Sigmoid colon (tissue), 7 donors: ENCODE measurements around the gene USH2A. TPM values are rescaled to one million over a fixed set of nuclear protein-coding genes. Genes with fewer than 3 reads are reported as not detected.

ENCODE experiments used
- DNase-seq: peaks from one replicate; pipeline ENCODE4 v3.0.0-alpha.2; 2019
- H3K27ac ChIP-seq, 4 donors: fragments of 200-600 bp; sonication (generic); one replicate each; pipeline ENCODE4 v1.5.1; 2016 to 2019; ENCODE audit warnings: mild to moderate bottlenecking in 1 of 4
- H3K27me3 ChIP-seq, 3 donors: fragments of 200-600 bp; sonication (generic); one replicate each; pipeline ENCODE4 v1.5.1; 2019; ENCODE audit warnings: mild to moderate bottlenecking in 1 of 3
- H3K36me3 ChIP-seq, 4 donors: fragments of 200-600 bp; sonication (generic); one replicate each; pipeline ENCODE4 v1.5.1; 2016 to 2019
- H3K4me1 ChIP-seq, 4 donors: fragments of 200-600 bp; sonication (generic); one replicate each; pipeline ENCODE4 v1.5.1; 2017 to 2019
- H3K4me3 ChIP-seq, 4 donors: fragments of 200-600 bp; sonication (generic); one replicate each; pipeline ENCODE4 v1.5.1; 2017 to 2019; ENCODE audit warnings: mild to moderate bottlenecking in 2 of 4, moderate library complexity in 1 of 4
- H3K9me3 ChIP-seq, 4 donors: fragments of 200-600 bp in 3 of 4; sonication (generic) in 3 of 4; one replicate each; pipeline versions ENCODE4 v1.5.1 to v1.6.1; 2013 to 2019
- EP300 ChIP-seq, 4 donors: sonication (generic); formaldehyde crosslinking; IDR thresholded peaks; one replicate each; pipeline ENCODE4 v1.6.1; 2017; ENCODE audit warnings: antibody characterized with exemption in 4 of 4
- POLR2A ChIP-seq, 2 donors: fragments of 450-650 bp; IDR thresholded peaks; one replicate each; pipeline ENCODE4 v1.6.1; 2016; ENCODE audit warnings: antibody characterized with exemption in 2 of 2, mild to moderate bottlenecking in 2 of 2, moderate library complexity in 2 of 2
- POLR2AphosphoS5 ChIP-seq, 4 donors: sonication (generic); formaldehyde crosslinking; IDR thresholded peaks; one replicate each; pipeline ENCODE4 v1.6.1; 2017; ENCODE audit warnings: antibody characterized with exemption in 4 of 4
- WGBS, 2 donors: extraction: QIAGEN DNeasy Blood & Tissue Kit; methylation state at CpG; one replicate each; pipeline ENCODE4 v1.1.7; 2013; 5-methylcytosine and 5-hydroxymethylcytosine counted together
- intact Hi-C: fragments of 100-400 bp; cut with DNase I; formaldehyde crosslinking; loops from one replicate; pipeline ENCODE4 v1.15.1; 2023
- polyA plus RNA-seq, 3 donors: library from polyadenylated mRNA; stranded (reverse); fragments of 200-250 nt; gene quantifications; one replicate each; pipeline ENCODE4 v1.2.3, GENCODE V29; 2013
- total RNA-seq, 4 donors: library from RNA; depleted of rRNA; stranded (reverse); fragments of >200 nt; gene quantifications; one replicate each; pipeline ENCODE4 v1.1.0, GENCODE V29; 2016
- TF ChIP-seq, protein P1 (sequence below), 4 experiments: fragments of 450-650 bp in 3 of 4; fragments of 200-600 bp in 1 of 4; IDR thresholded peaks; one replicate each; pipeline ENCODE4 v1.5.1; 2016 to 2019; ENCODE audit warnings: antibody characterized with exemption in 4 of 4, mild to moderate bottlenecking in 3 of 4, moderate library complexity in 2 of 4
- donor health status: healthy with polysubstance abuse.
- donor health status: Bipolar disorder and iron deficiency.
- donor health status: healthy.

USH2A gene
- total and polyA plus RNA-seq, 7 donors: under 0.01 TPM; not detected in 6

DNA sequence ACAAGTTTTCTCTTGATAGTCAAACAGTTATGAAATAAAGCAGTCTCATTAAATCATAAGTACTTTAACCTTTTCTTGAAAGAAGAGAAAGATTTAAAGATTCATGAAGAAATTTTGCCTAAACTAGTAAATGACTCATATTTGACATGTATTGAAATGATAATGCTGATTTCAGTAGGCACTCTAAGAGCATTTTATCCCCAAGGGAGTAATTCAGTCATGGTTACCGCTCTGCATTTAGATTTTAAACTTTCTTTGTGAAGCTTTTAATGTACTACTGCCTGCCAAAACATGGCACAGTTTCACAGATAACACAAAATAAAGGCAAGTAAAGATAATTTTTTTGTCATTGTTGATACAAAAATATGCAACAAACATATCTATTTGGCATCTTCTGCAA is 6.8 kb downstream of the USH2A start:
- Histone ChIP-seq H3K9me3 (no peaks in the 10 kb centered on the region), H3K4me3 (no peak overlapping the region), H3K36me3 (no peaks in the 10 kb centered on the region), H3K27me3 (no peaks in the 10 kb centered on the region), H3K27ac (no peak overlapping the region), H3K4me1 (no peaks in the 10 kb centered on the region)
- intact Hi-C loops: no loop called here
- TF ChIP-seq POLR2AphosphoS5 (IDR thresholded peaks at IDR 0.05) (no peak), POLR2A (IDR thresholded peaks at IDR 0.05) (no peak), EP300 (IDR thresholded peaks at IDR 0.05) (no peak)
- TF ChIP-seq, protein P1, sequence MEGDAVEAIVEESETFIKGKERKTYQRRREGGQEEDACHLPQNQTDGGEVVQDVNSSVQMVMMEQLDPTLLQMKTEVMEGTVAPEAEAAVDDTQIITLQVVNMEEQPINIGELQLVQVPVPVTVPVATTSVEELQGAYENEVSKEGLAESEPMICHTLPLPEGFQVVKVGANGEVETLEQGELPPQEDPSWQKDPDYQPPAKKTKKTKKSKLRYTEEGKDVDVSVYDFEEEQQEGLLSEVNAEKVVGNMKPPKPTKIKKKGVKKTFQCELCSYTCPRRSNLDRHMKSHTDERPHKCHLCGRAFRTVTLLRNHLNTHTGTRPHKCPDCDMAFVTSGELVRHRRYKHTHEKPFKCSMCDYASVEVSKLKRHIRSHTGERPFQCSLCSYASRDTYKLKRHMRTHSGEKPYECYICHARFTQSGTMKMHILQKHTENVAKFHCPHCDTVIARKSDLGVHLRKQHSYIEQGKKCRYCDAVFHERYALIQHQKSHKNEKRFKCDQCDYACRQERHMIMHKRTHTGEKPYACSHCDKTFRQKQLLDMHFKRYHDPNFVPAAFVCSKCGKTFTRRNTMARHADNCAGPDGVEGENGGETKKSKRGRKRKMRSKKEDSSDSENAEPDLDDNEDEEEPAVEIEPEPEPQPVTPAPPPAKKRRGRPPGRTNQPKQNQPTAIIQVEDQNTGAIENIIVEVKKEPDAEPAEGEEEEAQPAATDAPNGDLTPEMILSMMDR (IDR thresholded peaks at IDR 0.05): no peak
- WGBS, 2 donors: 72 to 92% methylated on average over 1 of the region's 1 CpG
- DNase-seq: no peak

DNA sequence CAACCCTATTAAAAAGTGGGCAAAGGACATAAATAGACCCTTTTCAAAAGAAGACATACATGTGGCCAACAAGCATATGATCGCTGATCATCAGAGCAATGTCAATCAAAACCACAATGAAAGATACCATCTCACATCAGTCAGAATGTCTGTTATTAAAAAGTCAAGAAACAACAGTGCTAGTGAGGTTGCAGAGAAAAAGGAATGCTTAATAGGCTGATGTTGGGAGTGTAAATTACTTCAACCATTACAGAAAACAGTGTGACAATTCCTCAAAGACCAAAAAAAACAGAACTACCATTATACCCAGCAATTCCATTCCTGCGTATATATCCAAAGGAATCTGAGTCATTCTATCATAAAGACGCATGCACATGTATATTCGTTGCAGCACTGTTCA is 13.2 kb downstream of the USH2A start:
- Histone ChIP-seq H3K27ac (no peak overlapping the region), H3K27me3 (no peaks in the 10 kb centered on the region), H3K4me3 (no peak overlapping the region), H3K36me3 (no peaks in the 10 kb centered on the region), H3K9me3 (no peaks in the 10 kb centered on the region), H3K4me1 (no peaks in the 10 kb centered on the region)
- DNase-seq: no peak
- TF ChIP-seq POLR2AphosphoS5 (IDR thresholded peaks at IDR 0.05) (no peak), POLR2A (IDR thresholded peaks at IDR 0.05) (no peak)
- TF ChIP-seq, protein P1 (IDR thresholded peaks at IDR 0.05): no peak
- intact Hi-C loops: no loop called here
- WGBS, 2 donors: 93 to 95% methylated on average over 4 of the region's 4 CpGs

DNA sequence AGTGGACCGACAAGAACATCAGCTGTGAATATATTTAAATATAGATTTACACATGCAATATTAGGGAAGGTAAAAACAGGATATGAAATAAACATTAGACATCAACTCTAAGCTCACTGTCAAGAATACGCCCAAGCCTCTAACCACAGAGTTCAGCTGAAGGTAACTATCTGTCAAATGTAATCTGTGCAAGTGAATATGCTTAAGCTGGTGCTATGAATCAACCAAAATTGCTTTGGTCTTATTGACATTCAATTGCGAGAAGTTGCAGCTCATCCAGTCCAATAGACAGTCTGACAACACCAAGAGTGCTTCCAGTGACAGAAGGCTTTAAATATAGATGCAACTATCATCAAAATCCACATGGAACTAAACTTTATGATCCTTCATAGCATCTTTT is 32.3 kb downstream of the USH2A start:
- WGBS, 2 donors: 87 to 89% methylated on average over 3 of the region's 3 CpGs
- no peaks in the 10 kb centered on the region for H3K36me3 ChIP-seq

DNA sequence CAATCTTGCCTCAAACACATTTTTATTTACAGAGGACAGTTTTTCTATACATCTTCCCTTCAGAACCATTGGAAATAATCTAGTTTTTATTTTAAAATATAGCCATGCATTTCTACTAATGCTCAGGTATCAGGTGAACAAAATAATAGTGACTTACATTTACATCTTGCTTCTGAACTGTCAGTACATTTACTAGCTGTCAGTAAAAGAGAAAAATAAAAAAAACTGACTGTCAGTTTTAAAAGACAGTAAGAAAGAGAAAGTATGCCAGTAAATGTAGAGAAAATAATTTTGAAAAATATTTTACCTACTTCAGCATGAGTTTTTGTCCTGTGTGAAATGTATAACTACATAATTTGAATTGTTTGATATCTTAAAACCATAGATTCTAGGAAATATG is 33.5 kb downstream of the USH2A start:
- H3K9me3 ChIP-seq: no peaks in the 10 kb centered on the region
- TF ChIP-seq POLR2A (IDR thresholded peaks at IDR 0.05) (no peak), EP300 (IDR thresholded peaks at IDR 0.05) (no peak), POLR2AphosphoS5 (IDR thresholded peaks at IDR 0.05) (no peak)
- TF ChIP-seq, protein P1 (IDR thresholded peaks at IDR 0.05): no peak
- no peaks in the 10 kb centered on the region for H3K36me3 ChIP-seq
- H3K27ac ChIP-seq: no peak overlapping the region
- no peaks in the 10 kb centered on the region for H3K4me1 ChIP-seq
- no peaks in the 10 kb centered on the region for H3K27me3 ChIP-seq
- intact Hi-C loops: no loop called here
- no peak overlapping the region for H3K4me3 ChIP-seq
- DNase-seq: no peak

More for the DNA sequence above, 32.3 kb downstream of the USH2A start:
- Histone ChIP-seq H3K4me1 (no peaks in the 10 kb centered on the region), H3K9me3 (no peaks in the 10 kb centered on the region), H3K27ac (no peak overlapping the region), H3K27me3 (no peaks in the 10 kb centered on the region), H3K4me3 (no peak overlapping the region)
- intact Hi-C loops: no loop called here
- TF ChIP-seq POLR2AphosphoS5 (IDR thresholded peaks at IDR 0.05): no peak
- TF ChIP-seq POLR2A (IDR thresholded peaks at IDR 0.05): no peak
- no peak for TF ChIP-seq EP300 (IDR thresholded peaks at IDR 0.05)
- TF ChIP-seq, protein P1 (IDR thresholded peaks at IDR 0.05): no peak
- DNase-seq: no peak

DNA sequence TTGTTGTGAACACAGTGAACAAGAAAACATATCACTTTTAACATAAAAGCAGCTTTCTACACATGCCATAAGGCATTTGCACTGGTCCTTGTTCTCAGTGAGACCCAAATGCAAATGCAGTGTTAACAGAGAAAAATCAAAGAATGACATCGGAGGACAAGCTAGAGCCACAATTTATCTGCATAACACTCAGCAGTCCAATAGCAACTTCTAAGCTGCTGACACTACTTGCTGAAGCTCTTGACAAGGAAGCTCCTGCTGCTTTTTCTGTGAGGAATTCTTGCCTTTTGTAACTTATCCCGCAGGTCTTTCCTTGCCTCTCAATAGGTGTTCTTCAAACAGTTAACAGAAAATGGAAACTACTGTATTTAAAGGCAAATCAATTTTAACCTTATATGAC is 34.7 kb downstream of the USH2A start:
- intact Hi-C loops: no loop called here
- WGBS, 2 donors: 13 to 17% methylated on average over 2 of the region's 2 CpGs
- DNase-seq: no peak
- Histone ChIP-seq H3K27me3 (no peaks in the 10 kb centered on the region), H3K27ac (no peak overlapping the region), H3K4me3 (no peak overlapping the region), H3K9me3 (no peaks in the 10 kb centered on the region), H3K4me1 (no peaks in the 10 kb centered on the region), H3K36me3 (no peaks in the 10 kb centered on the region)
- TF ChIP-seq POLR2AphosphoS5 (IDR thresholded peaks at IDR 0.05) (no peak), POLR2A (IDR thresholded peaks at IDR 0.05) (no peak), EP300 (IDR thresholded peaks at IDR 0.05) (no peak)
- TF ChIP-seq, protein P1 (IDR thresholded peaks at IDR 0.05): no peak
